PC-9 (cell line): ENCODE measurements around the gene MYCN.

Experiments
- CTCF ChIP-seq: fragments of 200-600 bp; sonication (generic); conservative IDR thresholded peaks from 2 replicates; pipeline ENCODE4 v1.6.1; 2017; ENCODE audit warnings: mixed run types, antibody characterized with exemption, mild to moderate bottlenecking, moderate library complexity
- EZH2 ChIP-seq: fragments of 200-600 bp; sonication (generic); IDR thresholded peaks from 2 replicates; pipeline ENCODE4 v1.8.0; 2017; ENCODE audit warnings: antibody characterized with exemption, low read depth

GRCh38 chr2:15975261-15975600, 34.9 kb downstream of the MYCN start:
- TF ChIP-seq CTCF (no peak), EZH2 (no peak)
